OCI-LY1 (cell line): ENCODE results near the gene KCNMA1.

ENCODE experiments used
- H2AFZ ChIP-seq: fragments of 200-600 bp; sonication (generic), shearing (Covaris generic); 2 replicates; pipeline ENCODE4 v1.6.0; 2014; ENCODE audit warnings: antibody characterized with exemption, mild to moderate bottlenecking, low read length
- H3F3A ChIP-seq: fragments of 200-600 bp; sonication (generic), shearing (Covaris generic); 2 replicates; pipeline ENCODE4 v1.6.0; 2014; ENCODE audit warnings: mild to moderate bottlenecking, antibody characterized with exemption, low read length, moderate library complexity; ENCODE audit not compliant: insufficient read depth
- H3K27ac ChIP-seq: fragments of 200-600 bp; sonication (generic); 2 replicates; pipeline ENCODE4 v1.5.1; 2014; ENCODE audit warnings: low read length, mixed run types, mild to moderate bottlenecking, low read depth; ENCODE audit not compliant: poor library complexity, severe bottlenecking
- H3K27me3 ChIP-seq: fragments of 200-600 bp; sonication (generic); 2 replicates; pipeline ENCODE4 v1.6.0; 2014; ENCODE audit warnings: antibody characterized with exemption, mild to moderate bottlenecking, low read length, moderate library complexity; ENCODE audit not compliant: insufficient read depth
- H3K36me3 ChIP-seq: fragments of 200-600 bp; sonication (generic); 2 replicates; pipeline ENCODE4 v1.6.1; 2014; ENCODE audit warnings: mild to moderate bottlenecking, antibody characterized with exemption, low read length, moderate library complexity, mixed read lengths; ENCODE audit not compliant: insufficient read depth
- H3K4me1 ChIP-seq: fragments of 200-600 bp; sonication (generic); 2 replicates; pipeline ENCODE4 v1.5.1; 2014; ENCODE audit warnings: mild to moderate bottlenecking, low read length, moderate library complexity; ENCODE audit not compliant: insufficient read depth, severe bottlenecking
- H3K4me2 ChIP-seq: fragments of 200-600 bp; sonication (generic), shearing (Covaris generic); 2 replicates; pipeline ENCODE4 v1.6.1; 2014; ENCODE audit warnings: low read length
- H3K4me3 ChIP-seq: fragments of 200-600 bp; sonication (generic); 2 replicates; pipeline ENCODE4 v1.5.1; 2014; ENCODE audit warnings: low read length, low read depth, mild to moderate bottlenecking, mixed read lengths; ENCODE audit not compliant: poor library complexity, severe bottlenecking
- H3K79me2 ChIP-seq: fragments of 200-600 bp; shearing (Covaris generic); 2 replicates; pipeline ENCODE4 v1.6.1; 2016; ENCODE audit warnings: mixed run types, low read length, mixed read lengths; ENCODE audit not compliant: insufficient read depth
- H3K9ac ChIP-seq: fragments of 200-600 bp; sonication (generic), shearing (Covaris generic); 2 replicates; pipeline ENCODE4 v1.6.1; 2014; ENCODE audit warnings: mild to moderate bottlenecking, low read length, mixed read lengths
- H3K9me2 ChIP-seq: fragments of 200-600 bp; sonication (generic), shearing (Covaris generic); 2 replicates; pipeline ENCODE4 v1.6.1; 2014; ENCODE audit warnings: low read depth, mild to moderate bottlenecking, low read length, mixed read lengths
- H3K9me3 ChIP-seq: fragments of 200-600 bp; shearing (Covaris generic); 2 replicates; pipeline ENCODE4 v1.6.1; 2014; ENCODE audit warnings: low read length, mixed read lengths
- H4K20me1 ChIP-seq: fragments of 200-600 bp; sonication (generic), shearing (Covaris generic); 2 replicates; pipeline ENCODE4 v1.6.0; 2016; ENCODE audit warnings: mild to moderate bottlenecking, low read length; ENCODE audit not compliant: insufficient read depth
- CTCF ChIP-seq: fragments of 200-600 bp; sonication (generic), shearing (Covaris generic); IDR thresholded peaks from 2 replicates; pipeline ENCODE4 v1.5.1; 2017; ENCODE audit warnings: mild to moderate bottlenecking, antibody characterized with exemption, low read length, moderate library complexity, mixed read lengths
- EZH2 ChIP-seq: fragments of 200-600 bp; sonication (generic), shearing (Covaris generic); IDR thresholded peaks from 2 replicates; pipeline ENCODE4 v1.8.0; 2017; ENCODE audit warnings: borderline replicate concordance, mixed run types, mild to moderate bottlenecking, antibody characterized with exemption, low read length, moderate library complexity, mixed read lengths

Gene KCNMA1

GRCh38 chr10:77049146-77049545 is 588.5 kb downstream of the KCNMA1 start:
- TF ChIP-seq EZH2 (no peak), CTCF (no peak)
- H3K9ac ChIP-seq = no peak overlapping the region
- H3K4me3 ChIP-seq = no peak overlapping the region
- H3K4me1 ChIP-seq = no peaks in the 10 kb centered on the region
- no peaks in the 10 kb centered on the region for H3K79me2 ChIP-seq
- no peaks in the 10 kb centered on the region for H3K9me3 ChIP-seq
- H3K4me2 ChIP-seq = no peak overlapping the region
- H3K36me3 ChIP-seq = no peaks in the 10 kb centered on the region
- H2AFZ ChIP-seq = no peak overlapping the region
- H3K27me3 ChIP-seq = no peaks in the 10 kb centered on the region
- H3K9me2 ChIP-seq = no peaks in the 10 kb centered on the region
- H3F3A ChIP-seq = no peaks in the 10 kb centered on the region
- no peaks in the 10 kb centered on the region for H4K20me1 ChIP-seq
- no peak overlapping the region for H3K27ac ChIP-seq

- no peaks in the 10 kb centered on the region for H3K4me1 ChIP-seq
- H4K20me1 ChIP-seq = no peaks in the 10 kb centered on the region
- no peaks in the 10 kb centered on the region for H3K36me3 ChIP-seq
- no peak overlapping the region for H3K4me3 ChIP-seq
- H3F3A ChIP-seq = no peaks in the 10 kb centered on the region
- no peak overlapping the region for H3K27ac ChIP-seq
- no peak overlapping the region for H2AFZ ChIP-seq
- no peaks in the 10 kb centered on the region for H3K9me2 ChIP-seq
- no peaks in the 10 kb centered on the region for H3K9me3 ChIP-seq
- TF ChIP-seq CTCF (no peak), EZH2 (no peak)
- no peaks in the 10 kb centered on the region for H3K79me2 ChIP-seq
- H3K4me2 ChIP-seq = no peak overlapping the region
- H3K9ac ChIP-seq = no peak overlapping the region
- H3K27me3 ChIP-seq = no peaks in the 10 kb centered on the region
Measured at GRCh38 chr10:77045085-77045484, 592.5 kb downstream of the KCNMA1 start.

GRCh38 chr10:77043420-77043763 is 594.2 kb downstream of the KCNMA1 start:
- H3K27ac ChIP-seq = no peak overlapping the region
- no peaks in the 10 kb centered on the region for H3K27me3 ChIP-seq
- TF ChIP-seq EZH2 (no peak), CTCF (no peak)
- no peak overlapping the region for H3K4me3 ChIP-seq
- H3K4me2 ChIP-seq = no peak overlapping the region
- no peaks in the 10 kb centered on the region for H4K20me1 ChIP-seq
- no peaks in the 10 kb centered on the region for H3F3A ChIP-seq
- no peak overlapping the region for H3K9ac ChIP-seq
- H3K9me3 ChIP-seq = no peaks in the 10 kb centered on the region
- no peaks in the 10 kb centered on the region for H3K36me3 ChIP-seq
- H3K4me1 ChIP-seq = no peaks in the 10 kb centered on the region
- H3K79me2 ChIP-seq = no peaks in the 10 kb centered on the region
- no peaks in the 10 kb centered on the region for H3K9me2 ChIP-seq
- H2AFZ ChIP-seq = no peak overlapping the region
